ENCODE measurements around the gene HSPG2. TPM values are rescaled to one million over a fixed set of nuclear protein-coding genes. Genes with fewer than 3 reads are reported as not detected.

HSPG2 gene
- total RNA-seq, 1 donor from 2014 or later = 101 TPM

- DNase-seq (ENCODE audit: low read depth, low spot score) = no peak
- Mint-ChIP-seq H3K4me3 (no peak overlapping the region), H3K4me1 (peaks cover 13% of the 10 kb centered on the region), H3K36me3 (ENCODE audit: low read depth) (peaks cover 30% of the 10 kb centered on the region), H3K9me3 (peaks cover 4% of the 10 kb centered on the region), H3K27me3 (ENCODE audit: low read depth) (no peaks in the 10 kb centered on the region), H3K27ac (ENCODE audit: unreplicated experiment) (peak overlapping the region; percentile 91)
- TF ChIP-seq, protein P1, sequence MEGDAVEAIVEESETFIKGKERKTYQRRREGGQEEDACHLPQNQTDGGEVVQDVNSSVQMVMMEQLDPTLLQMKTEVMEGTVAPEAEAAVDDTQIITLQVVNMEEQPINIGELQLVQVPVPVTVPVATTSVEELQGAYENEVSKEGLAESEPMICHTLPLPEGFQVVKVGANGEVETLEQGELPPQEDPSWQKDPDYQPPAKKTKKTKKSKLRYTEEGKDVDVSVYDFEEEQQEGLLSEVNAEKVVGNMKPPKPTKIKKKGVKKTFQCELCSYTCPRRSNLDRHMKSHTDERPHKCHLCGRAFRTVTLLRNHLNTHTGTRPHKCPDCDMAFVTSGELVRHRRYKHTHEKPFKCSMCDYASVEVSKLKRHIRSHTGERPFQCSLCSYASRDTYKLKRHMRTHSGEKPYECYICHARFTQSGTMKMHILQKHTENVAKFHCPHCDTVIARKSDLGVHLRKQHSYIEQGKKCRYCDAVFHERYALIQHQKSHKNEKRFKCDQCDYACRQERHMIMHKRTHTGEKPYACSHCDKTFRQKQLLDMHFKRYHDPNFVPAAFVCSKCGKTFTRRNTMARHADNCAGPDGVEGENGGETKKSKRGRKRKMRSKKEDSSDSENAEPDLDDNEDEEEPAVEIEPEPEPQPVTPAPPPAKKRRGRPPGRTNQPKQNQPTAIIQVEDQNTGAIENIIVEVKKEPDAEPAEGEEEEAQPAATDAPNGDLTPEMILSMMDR (conservative IDR thresholded peaks at IDR 0.05) = no peak
These were observed 101.1 kb downstream of the HSPG2 start for GRCh38 chr1:21836010-21836409.

- peaks cover 30% of the 10 kb centered on the region for H3K36me3 Mint-ChIP-seq (ENCODE audit: low read depth)
- TF ChIP-seq, protein P1 (conservative IDR thresholded peaks at IDR 0.05) = no peak
- DNase-seq (ENCODE audit: low read depth, low spot score) = no peak
- no peak overlapping the region for H3K27ac Mint-ChIP-seq (ENCODE audit: unreplicated experiment)
- H3K4me1 Mint-ChIP-seq = peaks cover 13% of the 10 kb centered on the region
- H3K4me3 Mint-ChIP-seq = no peak overlapping the region
- no peaks in the 10 kb centered on the region for H3K27me3 Mint-ChIP-seq (ENCODE audit: low read depth)
- H3K9me3 Mint-ChIP-seq = peaks cover 4% of the 10 kb centered on the region
These were observed 102.4 kb downstream of the HSPG2 start for GRCh38 chr1:21834666-21835065.

DNA sequence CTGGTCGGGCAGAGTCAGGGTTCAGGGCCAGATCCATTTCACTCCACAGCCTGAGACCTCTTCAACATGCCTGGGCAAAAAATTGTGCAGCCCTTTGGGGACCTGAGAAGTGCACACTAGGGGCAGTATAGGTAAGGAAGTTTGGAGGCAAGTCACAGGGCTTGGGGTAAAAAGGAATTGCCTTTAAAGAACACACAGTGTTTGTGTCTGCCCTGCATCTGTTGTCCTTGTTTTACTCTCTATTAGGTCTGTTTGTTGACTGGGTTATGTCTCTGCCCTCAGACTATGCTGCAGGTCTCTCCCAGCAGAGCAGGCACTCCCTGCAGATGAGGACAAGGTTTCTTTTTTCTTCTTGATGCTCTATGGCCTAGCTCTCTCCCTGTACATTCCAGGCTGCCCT is 103.0 kb downstream of the HSPG2 start:
- no peak overlapping the region for H3K4me3 Mint-ChIP-seq

GRCh38 chr1:21833392-21833976 is 103.6 kb downstream of the HSPG2 start:
- Mint-ChIP-seq H3K27me3 (ENCODE audit: low read depth) (no peaks in the 10 kb centered on the region), H3K27ac (ENCODE audit: unreplicated experiment) (no peak overlapping the region), H3K9me3 (peaks cover 4% of the 10 kb centered on the region), H3K4me3 (no peak overlapping the region), H3K4me1 (peaks cover 13% of the 10 kb centered on the region), H3K36me3 (ENCODE audit: low read depth) (peaks cover 30% of the 10 kb centered on the region)
- no peak for DNase-seq (ENCODE audit: low read depth, low spot score)
- TF ChIP-seq, protein P1 (conservative IDR thresholded peaks at IDR 0.05) = no peak

More for the DNA sequence above, 103.0 kb downstream of the HSPG2 start:
- Mint-ChIP-seq H3K36me3 (ENCODE audit: low read depth) (peaks cover 30% of the 10 kb centered on the region), H3K4me1 (peaks cover 13% of the 10 kb centered on the region), H3K9me3 (peaks cover 4% of the 10 kb centered on the region), H3K27ac (ENCODE audit: unreplicated experiment) (no peak overlapping the region), H3K27me3 (ENCODE audit: low read depth) (no peaks in the 10 kb centered on the region)
- TF ChIP-seq, protein P1 (conservative IDR thresholded peaks at IDR 0.05) = no peak
- no peak for DNase-seq (ENCODE audit: low read depth, low spot score)

- H3K36me3 Mint-ChIP-seq (ENCODE audit: low read depth) = peaks cover 35% of the 10 kb centered on the region
- DNase-seq (ENCODE audit: low read depth, low spot score) = no peak
- no peak overlapping the region for H3K27ac Mint-ChIP-seq (ENCODE audit: unreplicated experiment)
- H3K27me3 Mint-ChIP-seq (ENCODE audit: low read depth) = no peaks in the 10 kb centered on the region
- H3K9me3 Mint-ChIP-seq = peaks cover 4% of the 10 kb centered on the region
- TF ChIP-seq, protein P1 (conservative IDR thresholded peaks at IDR 0.05) = no peak
- H3K4me1 Mint-ChIP-seq = peaks cover 13% of the 10 kb centered on the region
- no peak overlapping the region for H3K4me3 Mint-ChIP-seq
These were observed 105.6 kb downstream of the HSPG2 start for GRCh38 chr1:21831454-21831970.
